Activated CD4-positive, alpha-beta memory T cell treated with anti-CD3 and anti-CD28 coated beads, Interleukin-2, amount 10 ng/mL, durations not matched to agents 7 days and 5 days (primary cell): ENCODE results near the gene FXN. TPM values are rescaled to one million over a fixed set of nuclear protein-coding genes. Genes with fewer than 3 reads are reported as not detected.
"Not testable (repeated sequence)": the region's sequence is repeated elsewhere in the genome, so short reads cannot be mapped to it uniquely, and the experiment has no call there.

Experiments
- CTCF ChIA-PET: fragments of 350-600 bp; sonication (Branson Sonifier 250); formaldehyde crosslinking; loops from one replicate; lab custom pipeline; 2021; ENCODE audit warnings: antibody characterized with exemption, inconsistent platforms; lab: Charles Lee
- POLR2A ChIA-PET: fragments of 350-600 bp; sonication (Branson Sonifier 250); formaldehyde crosslinking; loops from one replicate; lab custom pipeline; 2021; ENCODE audit warnings: antibody characterized with exemption; lab: Charles Lee
- DNase-seq: peaks from one replicate; pipeline ENCODE4 v3.0.0-alpha.2; 2020
- H3K27ac Mint-ChIP-seq: one replicate; pipeline ENCODE4 v1.8.0; 2021; ENCODE audit warnings: mild to moderate bottlenecking, mixed read lengths
- H3K27me3 Mint-ChIP-seq: one replicate; pipeline ENCODE4 v1.8.0; 2021; ENCODE audit warnings: mixed read lengths
- H3K36me3 Mint-ChIP-seq: one replicate; pipeline ENCODE4 v1.8.0; 2021; ENCODE audit warnings: low read depth, mixed read lengths
- H3K4me1 Mint-ChIP-seq: one replicate; pipeline ENCODE4 v1.8.0; 2021; ENCODE audit warnings: mixed read lengths
- H3K4me3 Mint-ChIP-seq: one replicate; pipeline ENCODE4 v1.8.0; 2021; ENCODE audit warnings: mild to moderate bottlenecking, mixed read lengths
- H3K9me3 Mint-ChIP-seq: one replicate; pipeline ENCODE4 v1.8.0; 2021; ENCODE audit warnings: mixed read lengths
- total RNA-seq, 2 experiments: library from RNA; stranded (reverse); gene quantifications; one replicate each; pipeline ENCODE4 v1.2.3, GENCODE V29; 2021

FXN gene
- 10 to 100 TPM; 21.8 to 22.5 TPM for total RNA-seq

- peaks cover 32% of the 10 kb centered on the region for H3K4me1 Mint-ChIP-seq
- H3K9me3 Mint-ChIP-seq, result peaks cover 2% of the 10 kb centered on the region
- H3K4me3 Mint-ChIP-seq, result peak within 1 kb of the TSS; percentile 96
- CTCF ChIA-PET, result interaction anchor here (0.5 to 3.6 kb wide), 43 partner anchors 7 to 452 kb away, joined by 3 to 33 read pairs (median 5); a partner anchor contains a TSS
- H3K27me3 Mint-ChIP-seq, result no peaks in the 10 kb centered on the region
- DNase-seq, result peak; percentile 86
- POLR2A ChIA-PET, result interaction anchor here (0.5 to 3.4 kb wide), 22 partner anchors 9 to 164 kb away, joined by 3 to 21 read pairs (median 4); partner anchors contain the start of gene TJP2
- peaks cover 6% of the 10 kb centered on the region for H3K36me3 Mint-ChIP-seq
- peak within 1 kb of the TSS; percentile 84 for H3K27ac Mint-ChIP-seq
Measured at GRCh38 chr9:69035438-69036308, at the start of gene FXN. Gene FXN (plus strand): TSS chr9:69035752. CDS start chr9:69035783, 31 bp downstream.

GRCh38 chr9:68986949-68987348 is 48.6 kb upstream of the FXN start:
- DNase-seq, H3K27me3 Mint-ChIP-seq, H3K27ac Mint-ChIP-seq, POLR2A ChIA-PET, H3K4me3 Mint-ChIP-seq, H3K36me3 Mint-ChIP-seq, H3K9me3 Mint-ChIP-seq: not testable (repeated sequence)
- peaks cover 25% of the 10 kb centered on the region for H3K4me1 Mint-ChIP-seq
- CTCF ChIA-PET, result interaction anchor here (0.7 kb wide), 1 partner anchor 47 kb away, joined by 3 read pairs; no protein-coding TSS in a partner anchor

- Mint-ChIP-seq H3K27ac (no peak overlapping the region), H3K36me3 (no peaks in the 10 kb centered on the region), H3K4me3 (no peak overlapping the region), H3K9me3 (no peaks in the 10 kb centered on the region), H3K27me3 (no peaks in the 10 kb centered on the region), H3K4me1 (peaks cover 8% of the 10 kb centered on the region)
- CTCF ChIA-PET, result no interaction called here
- POLR2A ChIA-PET, result no interaction called here
- DNase-seq, result no peak
Measured at GRCh38 chr9:68991457-68991856, 44.1 kb upstream of the FXN start.

DNA sequence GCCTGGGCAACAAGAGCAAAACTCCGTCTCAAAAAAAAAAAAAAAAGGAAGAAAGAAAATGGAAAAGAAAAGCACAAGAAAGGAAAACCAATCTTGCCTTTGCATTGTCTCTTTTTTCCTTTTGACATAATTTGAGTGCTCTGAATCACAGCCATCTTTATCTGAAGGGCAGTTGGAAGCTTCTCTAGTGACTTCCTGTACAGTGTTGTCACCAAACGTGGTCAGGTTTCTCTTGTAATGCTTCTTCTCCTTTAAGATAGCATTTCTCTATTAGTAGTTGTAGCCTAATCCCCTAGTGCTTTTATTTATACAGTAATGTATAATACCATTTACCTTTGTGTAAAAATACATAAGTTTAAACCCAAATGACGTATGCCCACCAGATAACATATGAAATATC is 39.8 kb upstream of the FXN start:
- ChIA-PET POLR2A (interaction anchor here (0.7 to 1.1 kb wide), 3 partner anchors 21 to 41 kb away, joined by 3 read pairs; no protein-coding TSS in a partner anchor), CTCF (interaction anchor here (1.0 to 2.2 kb wide), 3 partner anchors 17 to 412 kb away, joined by 3 to 6 read pairs (median 3); partner anchors contain the start of gene PRKACG)
- Mint-ChIP-seq H3K4me1 (peaks cover 33% of the 10 kb centered on the region), H3K4me3 (no peak overlapping the region), H3K36me3 (no peaks in the 10 kb centered on the region), H3K27me3 (peaks cover 3% of the 10 kb centered on the region), H3K27ac (no peak overlapping the region), H3K9me3 (no peaks in the 10 kb centered on the region)
- DNase-seq, result no peak

DNA sequence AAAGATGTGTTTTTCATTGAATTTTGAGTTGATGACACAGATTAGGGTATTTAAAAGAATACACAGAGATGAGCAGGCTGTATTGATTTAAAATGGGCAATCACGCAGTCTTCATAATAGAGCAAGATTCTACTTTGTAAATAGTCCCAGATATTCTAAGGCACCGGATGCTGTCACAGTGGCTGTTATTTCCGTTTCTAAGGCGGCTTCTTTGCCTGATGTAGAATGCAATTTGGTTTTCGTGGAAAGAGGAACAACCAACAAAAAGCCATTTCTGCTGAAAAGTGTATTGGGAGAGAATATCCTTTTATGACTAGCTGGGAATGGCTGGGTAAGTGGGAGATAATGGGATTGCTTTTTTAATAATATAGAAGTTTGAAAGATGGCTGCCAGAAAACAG is 39.1 kb upstream of the FXN start:
- Mint-ChIP-seq H3K27ac (peak overlapping the region; percentile 48), H3K9me3 (no peaks in the 10 kb centered on the region), H3K36me3 (no peaks in the 10 kb centered on the region), H3K4me1 (peaks cover 33% of the 10 kb centered on the region), H3K4me3 (no peak overlapping the region), H3K27me3 (peaks cover 3% of the 10 kb centered on the region)
- ChIA-PET CTCF (interaction anchor here (1.0 to 2.9 kb wide), 6 partner anchors 16 to 413 kb away, joined by 3 to 20 read pairs (median 6); partner anchors contain the start of genes FXN and PRKACG), POLR2A (interaction anchor here (0.7 to 1.1 kb wide), 3 partner anchors 22 to 40 kb away, joined by 3 read pairs; no protein-coding TSS in a partner anchor)
- no peak for DNase-seq

DNA sequence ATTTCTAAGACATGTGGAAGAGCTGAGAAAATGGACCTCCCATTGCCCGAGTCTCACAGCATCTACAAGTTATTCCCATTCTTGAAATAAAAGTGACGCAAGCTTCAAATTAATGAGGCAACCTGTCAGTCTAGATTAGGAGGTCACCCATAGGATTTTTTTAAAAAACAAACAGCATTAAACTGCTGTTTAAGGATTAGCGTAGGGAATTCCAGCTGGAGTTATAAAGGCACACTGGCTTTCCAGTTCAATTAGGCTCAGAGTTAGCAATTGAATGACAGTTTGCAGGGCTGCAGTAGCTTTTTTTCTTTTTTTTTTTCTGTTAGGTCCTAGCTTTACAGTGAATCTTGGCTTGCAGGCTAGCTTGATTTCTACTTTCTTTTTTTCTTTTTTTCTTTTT is 37.9 kb upstream of the FXN start:
- Mint-ChIP-seq H3K27ac (no peak overlapping the region), H3K4me1 (peaks cover 33% of the 10 kb centered on the region), H3K36me3 (no peaks in the 10 kb centered on the region), H3K9me3 (no peaks in the 10 kb centered on the region), H3K4me3 (no peak overlapping the region), H3K27me3 (peaks cover 3% of the 10 kb centered on the region)
- POLR2A ChIA-PET, result no interaction called here
- CTCF ChIA-PET, result interaction anchor here (0.6 to 3.3 kb wide), 12 partner anchors 10 to 417 kb away, joined by 3 to 20 read pairs (median 5); partner anchors contain the start of genes FXN and PRKACG
- DNase-seq, result no peak

DNA sequence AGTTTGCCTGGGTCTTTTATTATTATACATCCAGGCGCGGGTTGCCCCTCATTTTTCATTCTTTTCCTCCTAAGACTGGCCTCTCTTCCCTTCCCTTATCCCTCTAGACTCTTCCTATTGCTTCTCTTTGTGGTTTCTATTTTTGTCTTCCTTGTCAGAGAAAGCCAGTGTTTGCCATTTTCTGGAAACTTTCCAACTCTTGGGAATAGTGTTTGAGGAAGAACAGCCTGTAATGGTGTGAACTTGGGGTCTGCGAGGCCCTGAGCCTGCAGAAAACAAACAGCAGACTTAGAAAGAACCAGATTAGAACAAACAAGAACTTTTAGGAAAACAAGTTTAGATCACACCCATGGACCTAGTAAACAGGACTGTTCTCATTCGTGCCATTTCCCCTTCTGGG is 37.2 kb upstream of the FXN start:
- POLR2A ChIA-PET, result no interaction called here
- H3K27me3 Mint-ChIP-seq, result peaks cover 5% of the 10 kb centered on the region
- no peak for DNase-seq
- no peak overlapping the region for H3K4me3 Mint-ChIP-seq
- no peak overlapping the region for H3K27ac Mint-ChIP-seq
- no peaks in the 10 kb centered on the region for H3K36me3 Mint-ChIP-seq
- H3K4me1 Mint-ChIP-seq, result peaks cover 33% of the 10 kb centered on the region
- CTCF ChIA-PET, result interaction anchor here (0.7 to 3.3 kb wide), 8 partner anchors 9 to 418 kb away, joined by 4 to 20 read pairs (median 6); no protein-coding TSS in a partner anchor
- no peaks in the 10 kb centered on the region for H3K9me3 Mint-ChIP-seq

DNA sequence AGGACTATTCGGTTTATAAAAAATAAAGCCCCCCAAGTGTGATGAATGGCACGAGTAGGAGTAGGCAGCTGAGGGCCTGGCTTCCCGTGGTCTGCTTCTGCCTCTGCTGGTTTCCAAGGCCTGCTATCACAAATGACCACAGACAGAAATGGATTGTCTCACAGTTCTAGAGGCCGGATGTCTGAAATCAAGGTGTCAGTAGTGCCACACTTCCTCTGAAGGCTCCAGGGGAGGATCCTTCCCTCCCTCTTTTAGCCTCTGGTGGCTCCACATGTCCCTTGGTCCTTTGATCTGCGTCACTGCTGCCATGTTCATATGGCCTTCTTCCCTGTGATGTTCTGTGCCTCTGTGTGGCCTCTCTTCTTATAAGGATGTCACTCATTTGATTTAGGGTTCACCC is 36.7 kb upstream of the FXN start:
- Mint-ChIP-seq H3K27ac (no peak overlapping the region), H3K4me3 (no peak overlapping the region), H3K9me3 (no peaks in the 10 kb centered on the region), H3K36me3 (no peaks in the 10 kb centered on the region), H3K27me3 (peaks cover 5% of the 10 kb centered on the region), H3K4me1 (peaks cover 33% of the 10 kb centered on the region)
- no peak for DNase-seq
- ChIA-PET POLR2A (no interaction called here), CTCF (interaction anchor here (0.7 to 3.3 kb wide), 23 partner anchors 9 to 418 kb away, joined by 3 to 20 read pairs (median 6); partner anchors contain the start of gene PIP5K1B)

DNA sequence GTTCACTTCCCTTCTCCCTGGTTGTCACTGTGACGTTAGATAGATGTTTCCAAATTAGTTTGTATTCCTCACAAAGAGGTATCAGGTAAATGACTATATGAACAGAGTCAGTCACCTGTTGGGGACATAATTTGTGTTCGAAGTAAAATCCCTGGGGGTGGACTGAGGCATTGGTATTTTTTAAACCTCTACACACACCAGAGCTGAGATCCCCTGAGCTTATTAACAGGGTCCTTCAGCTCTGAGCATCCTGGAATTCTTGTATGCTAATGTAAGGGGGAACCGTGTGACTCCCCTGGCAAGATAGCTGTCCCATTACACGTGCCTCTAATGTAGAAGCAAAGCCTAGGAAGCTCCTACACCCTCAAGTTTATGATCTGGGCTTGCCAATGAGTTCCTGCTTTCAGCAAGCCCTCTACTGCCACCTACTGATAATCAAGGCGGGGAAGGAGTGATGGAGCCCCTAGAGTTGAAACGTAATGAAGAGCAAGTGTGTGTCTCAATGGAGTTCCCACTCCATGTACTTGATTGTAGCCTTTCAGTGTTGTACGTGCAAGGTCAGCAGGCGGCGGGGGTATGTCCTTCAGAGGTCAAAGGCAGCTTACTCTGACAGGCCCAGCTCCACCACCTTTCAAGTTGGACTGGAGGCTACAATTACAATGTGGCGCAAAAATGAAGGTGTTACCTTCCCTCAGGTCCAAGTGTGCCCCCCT is 36.0 kb upstream of the FXN start:
- Mint-ChIP-seq H3K9me3 (no peaks in the 10 kb centered on the region), H3K27me3 (peaks cover 6% of the 10 kb centered on the region), H3K27ac (no peak overlapping the region), H3K4me1 (peaks cover 33% of the 10 kb centered on the region), H3K36me3 (no peaks in the 10 kb centered on the region), H3K4me3 (no peak overlapping the region)
- CTCF ChIA-PET, result interaction anchor here (0.6 to 3.3 kb wide), 49 partner anchors 9 to 431 kb away, joined by 3 to 20 read pairs (median 4); partner anchors contain the start of gene PIP5K1B
- POLR2A ChIA-PET, result interaction anchor here (0.9 to 1.2 kb wide), 2 partner anchors 19 to 220 kb away, joined by 3 read pairs; a partner anchor contains a TSS
- peak; percentile 70 for DNase-seq

GRCh38 chr9:69001921-69002320 is 33.6 kb upstream of the FXN start:
- Mint-ChIP-seq H3K4me1 (peaks cover 21% of the 10 kb centered on the region), H3K4me3 (no peak overlapping the region), H3K36me3 (no peaks in the 10 kb centered on the region), H3K27ac (no peak overlapping the region), H3K27me3 (peaks cover 11% of the 10 kb centered on the region), H3K9me3 (no peaks in the 10 kb centered on the region)
- ChIA-PET CTCF (interaction anchor here (1.7 to 2.5 kb wide), 2 partner anchors 26 to 419 kb away, joined by 5 to 15 read pairs; no protein-coding TSS in a partner anchor), POLR2A (no interaction called here)
- DNase-seq, result no peak

DNA sequence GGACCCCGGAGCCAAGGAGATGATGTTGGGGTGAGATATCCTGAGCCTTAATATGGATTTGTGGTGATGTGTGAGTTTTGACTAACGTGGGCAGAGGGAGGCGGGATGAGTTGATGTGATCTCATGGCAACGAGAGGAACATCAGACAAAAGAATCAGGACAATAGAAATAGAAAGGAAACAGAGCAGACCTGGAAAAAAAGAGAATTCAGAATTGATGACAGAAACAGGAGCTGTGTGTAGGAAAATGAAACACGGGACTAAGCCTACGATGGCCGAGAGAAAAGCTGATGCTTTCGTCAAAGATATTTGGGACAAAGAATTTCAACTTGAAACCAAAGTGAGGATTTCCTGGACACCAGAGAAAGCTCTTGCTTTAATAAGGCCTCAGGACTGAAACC is 32.5 kb upstream of the FXN start:
- H3K9me3 Mint-ChIP-seq, result no peaks in the 10 kb centered on the region
- no peak overlapping the region for H3K27ac Mint-ChIP-seq
- CTCF ChIA-PET, result interaction anchor here (0.6 to 2.5 kb wide), 6 partner anchors 16 to 420 kb away, joined by 3 to 15 read pairs (median 4); partner anchors contain the start of gene FXN
- peaks cover 15% of the 10 kb centered on the region for H3K4me1 Mint-ChIP-seq
- H3K27me3 Mint-ChIP-seq, result peaks cover 13% of the 10 kb centered on the region
- no peak for DNase-seq
- H3K4me3 Mint-ChIP-seq, result no peak overlapping the region
- no peaks in the 10 kb centered on the region for H3K36me3 Mint-ChIP-seq
- POLR2A ChIA-PET, result interaction anchor here (0.7 kb wide), 1 partner anchor 27 kb away, joined by 3 read pairs; no protein-coding TSS in a partner anchor

DNA sequence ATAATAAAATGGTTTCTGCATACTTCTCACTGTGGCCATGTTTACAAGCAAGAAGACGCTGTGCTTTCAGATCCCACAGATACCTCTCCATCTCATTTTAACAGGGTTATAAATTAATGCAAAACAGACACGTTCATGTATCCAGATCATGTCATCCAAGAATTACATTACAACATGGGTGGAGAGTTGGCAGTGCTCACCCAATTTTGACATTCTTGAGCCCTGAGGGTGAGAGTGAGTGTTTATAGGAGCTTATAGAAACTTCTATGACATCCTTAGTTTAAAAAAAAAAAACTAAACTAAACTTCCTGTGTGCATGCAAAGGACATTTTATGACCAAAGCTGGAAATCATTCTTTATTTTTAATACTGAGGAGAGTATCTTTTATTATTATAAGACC is 30.7 kb upstream of the FXN start:
- Mint-ChIP-seq H3K36me3 (no peaks in the 10 kb centered on the region), H3K4me1 (no peaks in the 10 kb centered on the region), H3K27me3 (peaks cover 20% of the 10 kb centered on the region), H3K4me3 (no peak overlapping the region), H3K27ac (no peak overlapping the region), H3K9me3 (no peaks in the 10 kb centered on the region)
- no peak for DNase-seq
- POLR2A ChIA-PET, result interaction anchor here (1.6 kb wide), 1 partner anchor 32 kb away, joined by 6 read pairs; no protein-coding TSS in a partner anchor
- CTCF ChIA-PET, result interaction anchor here (0.6 to 2.5 kb wide), 8 partner anchors 8 to 421 kb away, joined by 3 to 9 read pairs (median 3); partner anchors contain the start of genes FXN and PRKACG
